ENCODE measurements around the gene ZFAND5. TPM values are rescaled to one million over a fixed set of nuclear protein-coding genes. Genes with fewer than 3 reads are reported as not detected.

ZFAND5 gene
- total RNA-seq, 1 experiment from 2014 or later: 227 TPM

GRCh38 chr9:72356041-72356582 is 8.9 kb downstream of the ZFAND5 start:
- peaks cover 75% of the 10 kb centered on the region for H3F3A ChIP-seq (ENCODE audit: insufficient read depth, low read depth)

GRCh38 chr9:72355153-72355552 is 9.9 kb downstream of the ZFAND5 start:
- intact Hi-C loops (cut with micrococcal nuclease; ENCODE audit: unreplicated experiment): no loop called here
- Histone ChIP-seq H3K27me3 (ENCODE audit: insufficient read depth, low read depth) (no peaks in the 10 kb centered on the region), H4K20me1 (ENCODE audit: insufficient read depth) (peaks cover 53% of the 10 kb centered on the region), H3K9me2 (ENCODE audit: insufficient read depth) (no peaks in the 10 kb centered on the region), H3K79me2 (ENCODE audit: low read depth) (peaks cover 66% of the 10 kb centered on the region), H3K9me3 (ENCODE audit: insufficient read depth, low read depth) (no peaks in the 10 kb centered on the region), H3F3A (ENCODE audit: insufficient read depth, low read depth) (peaks cover 77% of the 10 kb centered on the region), H3K4me1 (replicated peaks; ENCODE audit: insufficient read depth) (peaks cover 39% of the 10 kb centered on the region), H3K27ac (no peak overlapping the region), H3K4me2 (no peak overlapping the region), H3K4me3 (no peak overlapping the region), H3K36me3 (ENCODE audit: low read depth) (peaks cover 65% of the 10 kb centered on the region), H2AFZ (no peak overlapping the region)
- CTCF ChIA-PET: interaction anchor here (0.5 kb wide), 1 partner anchor 398 kb away, joined by 6 read pairs; no protein-coding TSS in a partner anchor
- no TSS peak for BruUV-seq (replicated peaks)
- TF ChIP-seq CTCF (conservative IDR thresholded peaks at IDR 0.05): no peak
- TF ChIP-seq EZH2 (IDR thresholded peaks at IDR 0.05; ENCODE audit: low read depth): no peak
- no peak for DNase-seq
- POLR2A ChIA-PET (ENCODE audit: unreplicated experiment): interaction anchor here (0.6 kb wide), 2 partner anchors 58 to 63 kb away, joined by 3 to 5 read pairs; no protein-coding TSS in a partner anchor

More at GRCh38 chr9:72356041-72356582, 8.9 kb downstream of the ZFAND5 start:
- Histone ChIP-seq H2AFZ (no peak overlapping the region), H3K79me2 (ENCODE audit: low read depth) (peaks cover 76% of the 10 kb centered on the region), H3K4me1 (replicated peaks; ENCODE audit: insufficient read depth) (peaks cover 49% of the 10 kb centered on the region), H3K9me2 (ENCODE audit: insufficient read depth) (no peaks in the 10 kb centered on the region), H4K20me1 (ENCODE audit: insufficient read depth) (peaks cover 62% of the 10 kb centered on the region), H3K4me3 (no peak overlapping the region), H3K4me2 (no peak overlapping the region), H3K27ac (no peak overlapping the region), H3K9me3 (ENCODE audit: insufficient read depth, low read depth) (no peaks in the 10 kb centered on the region), H3K36me3 (ENCODE audit: low read depth) (peaks cover 75% of the 10 kb centered on the region), H3K27me3 (ENCODE audit: insufficient read depth, low read depth) (no peaks in the 10 kb centered on the region)
- no peak for TF ChIP-seq EZH2 (IDR thresholded peaks at IDR 0.05; ENCODE audit: low read depth)
- no peak for TF ChIP-seq CTCF (conservative IDR thresholded peaks at IDR 0.05)
- BruUV-seq (replicated peaks): no TSS peak
- intact Hi-C loops (cut with micrococcal nuclease; ENCODE audit: unreplicated experiment): no loop called here
- POLR2A ChIA-PET (ENCODE audit: unreplicated experiment): interaction anchor here (0.5 to 0.6 kb wide), 2 partner anchors 171 to 222 kb away, joined by 4 read pairs; no protein-coding TSS in a partner anchor
- DNase-seq: no peak
- CTCF ChIA-PET: interaction anchor here (0.7 kb wide), 1 partner anchor 236 kb away, joined by 3 read pairs; no protein-coding TSS in a partner anchor

GRCh38 chr9:72354704-72355103 is 10.3 kb downstream of the ZFAND5 start:
- DNase-seq: no peak
- no peak overlapping the region for H3K4me2 ChIP-seq
- no peak for TF ChIP-seq CTCF (conservative IDR thresholded peaks at IDR 0.05)
- no peak for TF ChIP-seq EZH2 (IDR thresholded peaks at IDR 0.05; ENCODE audit: low read depth)
- ChIA-PET POLR2A (ENCODE audit: unreplicated experiment) (interaction anchor here (0.6 kb wide), 1 partner anchor 58 kb away, joined by 5 read pairs; no protein-coding TSS in a partner anchor), CTCF (interaction anchor here (0.5 kb wide), 1 partner anchor 398 kb away, joined by 6 read pairs; no protein-coding TSS in a partner anchor)
- H3K27me3 ChIP-seq (ENCODE audit: insufficient read depth, low read depth): no peaks in the 10 kb centered on the region
- H2AFZ ChIP-seq: no peak overlapping the region
- H3F3A ChIP-seq (ENCODE audit: insufficient read depth, low read depth): peaks cover 81% of the 10 kb centered on the region
- H3K36me3 ChIP-seq (ENCODE audit: low read depth): peaks cover 61% of the 10 kb centered on the region
- peaks cover 35% of the 10 kb centered on the region for H3K4me1 ChIP-seq (replicated peaks; ENCODE audit: insufficient read depth)
- H3K4me3 ChIP-seq: no peak overlapping the region
- H3K9me3 ChIP-seq (ENCODE audit: insufficient read depth, low read depth): no peaks in the 10 kb centered on the region
- H3K27ac ChIP-seq: no peak overlapping the region
- peaks cover 62% of the 10 kb centered on the region for H3K79me2 ChIP-seq (ENCODE audit: low read depth)
- intact Hi-C loops (cut with micrococcal nuclease; ENCODE audit: unreplicated experiment): loop anchor here (5.0 kb wide), 2 partner anchors 47 to 62 kb away; no protein-coding TSS in a partner anchor
- H4K20me1 ChIP-seq (ENCODE audit: insufficient read depth): peaks cover 48% of the 10 kb centered on the region
- H3K9me2 ChIP-seq (ENCODE audit: insufficient read depth): no peaks in the 10 kb centered on the region
- no TSS peak for BruUV-seq (replicated peaks)
